Thyroid gland (tissue), 4 donors: ENCODE results near the gene DNAH3.

ENCODE experiments used
- CTCF ChIP-seq, 6 experiments: fragments of 200-600 bp in 3 of 6; fragments of 450-650 bp in 3 of 6; sonication (generic) in 3 of 6; IDR thresholded peaks; one replicate each; pipeline ENCODE4 v1.5.1; 2016 to 2019; ENCODE audit warnings: antibody characterized with exemption in 6 of 6, mild to moderate bottlenecking in 2 of 6, inconsistent platforms in 1 of 6, moderate library complexity in 1 of 6
- POLR2A ChIP-seq, 2 donors: fragments of 450-650 bp; IDR thresholded peaks; one replicate each; pipeline ENCODE4 v1.6.1; 2017; ENCODE audit warnings: antibody characterized with exemption in 2 of 2, mild to moderate bottlenecking in 2 of 2, moderate library complexity in 1 of 2

- no peak for TF ChIP-seq CTCF (IDR thresholded peaks at IDR 0.05)
- no peak for TF ChIP-seq POLR2A (IDR thresholded peaks at IDR 0.05)
Measured at GRCh38 chr16:21072976-21073375, 77.7 kb downstream of the DNAH3 start.
